ENCODE measurements around the gene ANKRD34A. TPM values are rescaled to one million over a fixed set of nuclear protein-coding genes. Genes with fewer than 3 reads are reported as not detected.

The ANKRD34A gene
- total and polyA plus RNA-seq, 2 experiments from 2014 or later, result 0.16 to 0.35 TPM

DNA sequence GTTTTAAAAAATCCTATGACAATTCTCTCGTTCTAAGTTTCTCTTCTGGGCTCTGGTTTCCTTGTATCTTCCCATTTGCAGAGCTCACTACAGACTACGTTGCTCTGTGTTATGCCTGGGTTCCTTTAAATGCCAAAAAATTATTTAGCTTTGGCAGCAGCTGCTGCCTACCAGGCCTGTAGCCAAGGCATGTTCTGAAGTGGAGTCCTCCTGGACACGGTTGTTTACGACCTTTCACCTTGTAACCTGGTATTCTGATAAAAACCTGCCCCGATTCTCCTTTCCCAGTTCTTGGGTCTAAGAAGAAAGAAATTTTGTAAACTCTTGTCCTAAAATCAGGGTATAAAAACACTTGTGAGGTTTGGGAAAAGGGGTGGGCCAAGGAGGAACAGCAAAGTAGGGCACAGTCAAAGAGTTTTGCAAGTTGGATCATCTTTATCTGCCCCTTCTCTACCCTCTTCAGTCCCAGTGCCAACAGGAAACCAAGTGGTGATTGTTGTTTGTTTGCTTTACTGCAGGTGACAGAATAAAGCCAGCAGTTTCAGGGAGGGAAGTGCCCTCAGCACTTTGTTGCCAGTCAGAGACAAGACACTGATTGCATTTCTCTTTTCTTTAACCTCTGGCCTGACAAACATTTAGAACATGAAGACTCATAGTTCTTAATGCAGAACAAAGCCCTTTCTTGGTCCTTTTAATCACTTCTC, 35.1 kb upstream of the ANKRD34A start:
- H3K4me2 ChIP-seq, result no peak overlapping the region; the same call in 1 of the 2 replicates
- Mint-ChIP-seq H3K9me3 (no peaks in the 10 kb centered on the region), H3K27ac (no peak overlapping the region; the same call in none of the 2 replicates), H3K27me3 (ENCODE audit: insufficient read depth, low read depth, poor library complexity) (peaks cover 13% of the 10 kb centered on the region), H3K36me3 (ENCODE audit: low read depth) (peaks cover 20% of the 10 kb centered on the region), H3K4me1 (peaks cover 31% of the 10 kb centered on the region), H3K4me3 (no peak overlapping the region)
- no peak for TF ChIP-seq EZH2 (IDR thresholded peaks at IDR 0.05; ENCODE audit: low read depth, unreplicated experiment)
- no peak for TF ChIP-seq POLR2AphosphoS5 (IDR thresholded peaks at IDR 0.05; ENCODE audit: low read depth)
- no peak for TF ChIP-seq JUNB (IDR thresholded peaks at IDR 0.05; ENCODE audit: unreplicated experiment)
- no peak for TF ChIP-seq EZH2phosphoT487 (IDR thresholded peaks at IDR 0.05; ENCODE audit: unreplicated experiment)
- no peak for TF ChIP-seq CREB1 (CRISPR knock-in tag; IDR thresholded peaks at IDR 0.05; ENCODE audit: low read depth)
- TF ChIP-seq NANOG (IDR thresholded peaks at IDR 0.05; ENCODE audit: borderline replicate concordance), result no peak
- TF ChIP-seq STAT1 (IDR thresholded peaks at IDR 0.05; ENCODE audit: unreplicated experiment), result no peak
- TF ChIP-seq ZNF114 (CRISPR knock-in tag; IDR thresholded peaks at IDR 0.05), result no peak
- TF ChIP-seq, protein P1, sequence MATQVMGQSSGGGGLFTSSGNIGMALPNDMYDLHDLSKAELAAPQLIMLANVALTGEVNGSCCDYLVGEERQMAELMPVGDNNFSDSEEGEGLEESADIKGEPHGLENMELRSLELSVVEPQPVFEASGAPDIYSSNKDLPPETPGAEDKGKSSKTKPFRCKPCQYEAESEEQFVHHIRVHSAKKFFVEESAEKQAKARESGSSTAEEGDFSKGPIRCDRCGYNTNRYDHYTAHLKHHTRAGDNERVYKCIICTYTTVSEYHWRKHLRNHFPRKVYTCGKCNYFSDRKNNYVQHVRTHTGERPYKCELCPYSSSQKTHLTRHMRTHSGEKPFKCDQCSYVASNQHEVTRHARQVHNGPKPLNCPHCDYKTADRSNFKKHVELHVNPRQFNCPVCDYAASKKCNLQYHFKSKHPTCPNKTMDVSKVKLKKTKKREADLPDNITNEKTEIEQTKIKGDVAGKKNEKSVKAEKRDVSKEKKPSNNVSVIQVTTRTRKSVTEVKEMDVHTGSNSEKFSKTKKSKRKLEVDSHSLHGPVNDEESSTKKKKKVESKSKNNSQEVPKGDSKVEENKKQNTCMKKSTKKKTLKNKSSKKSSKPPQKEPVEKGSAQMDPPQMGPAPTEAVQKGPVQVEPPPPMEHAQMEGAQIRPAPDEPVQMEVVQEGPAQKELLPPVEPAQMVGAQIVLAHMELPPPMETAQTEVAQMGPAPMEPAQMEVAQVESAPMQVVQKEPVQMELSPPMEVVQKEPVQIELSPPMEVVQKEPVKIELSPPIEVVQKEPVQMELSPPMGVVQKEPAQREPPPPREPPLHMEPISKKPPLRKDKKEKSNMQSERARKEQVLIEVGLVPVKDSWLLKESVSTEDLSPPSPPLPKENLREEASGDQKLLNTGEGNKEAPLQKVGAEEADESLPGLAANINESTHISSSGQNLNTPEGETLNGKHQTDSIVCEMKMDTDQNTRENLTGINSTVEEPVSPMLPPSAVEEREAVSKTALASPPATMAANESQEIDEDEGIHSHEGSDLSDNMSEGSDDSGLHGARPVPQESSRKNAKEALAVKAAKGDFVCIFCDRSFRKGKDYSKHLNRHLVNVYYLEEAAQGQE (IDR thresholded peaks at IDR 0.05; ENCODE audit: unreplicated experiment), result no peak
- peaks cover 17% of the 10 kb centered on the region for H3K79me2 ChIP-seq (replicated peaks; ENCODE audit: insufficient read depth)
- no peaks in the 10 kb centered on the region for H3K36me3 ChIP-seq (ENCODE audit: insufficient read depth)
- H3F3A ChIP-seq (replicated peaks; ENCODE audit: low read depth), result peaks cover 5% of the 10 kb centered on the region; the same call in 1 of the 2 replicates
- no peaks in the 10 kb centered on the region for H3K27me3 ChIP-seq (ENCODE audit: insufficient read depth)
- no peaks in the 10 kb centered on the region for H3K9me2 ChIP-seq (ENCODE audit: insufficient read depth)
- ATAC-seq (no peak), DNase-seq (ENCODE audit: low spot score) (no peak)
- H3K4me1 ChIP-seq (ENCODE audit: insufficient read depth), result peaks cover 39% of the 10 kb centered on the region
- H4K20me1 ChIP-seq (replicated peaks; ENCODE audit: insufficient read depth), result no peaks in the 10 kb centered on the region
- H3K27ac ChIP-seq (ENCODE audit: low read depth), result 0 out of 2 replicates have a peak overlapping the region, but pooled peaks have one; percentile 82
- no peak overlapping the region for H3K4me3 ChIP-seq
- peak overlapping the region; percentile 88 for H2AFZ ChIP-seq

- H3K9me2 ChIP-seq (ENCODE audit: insufficient read depth), result no peaks in the 10 kb centered on the region
- no peak overlapping the region for H3K27ac ChIP-seq (ENCODE audit: low read depth)
- peak overlapping the region; percentile 93 for H3K4me2 ChIP-seq
- H2AFZ ChIP-seq, result no peak overlapping the region
- peak overlapping the region; percentile 99 for H3K4me3 Mint-ChIP-seq
- peak overlapping the region; percentile 75 for H3K4me3 ChIP-seq
- H4K20me1 ChIP-seq (replicated peaks; ENCODE audit: insufficient read depth), result no peaks in the 10 kb centered on the region
- H3K79me2 ChIP-seq (replicated peaks; ENCODE audit: insufficient read depth), result peaks cover 18% of the 10 kb centered on the region
- ATAC-seq, result no peak
- no peak overlapping the region for H3K27ac Mint-ChIP-seq
- H3K4me1 Mint-ChIP-seq, result peaks cover 45% of the 10 kb centered on the region
- DNase-seq (ENCODE audit: low spot score), result no peak
- no peaks in the 10 kb centered on the region for H3K27me3 ChIP-seq (ENCODE audit: insufficient read depth)
- peaks cover 38% of the 10 kb centered on the region for H3K36me3 Mint-ChIP-seq (ENCODE audit: low read depth)
- H3K27me3 Mint-ChIP-seq (ENCODE audit: insufficient read depth, low read depth, poor library complexity), result peaks cover 9% of the 10 kb centered on the region
- peaks cover 5% of the 10 kb centered on the region for H3F3A ChIP-seq (replicated peaks; ENCODE audit: low read depth)
- H3K36me3 ChIP-seq (ENCODE audit: insufficient read depth), result no peaks in the 10 kb centered on the region; the same call in 1 of the 2 replicates
- H3K4me1 ChIP-seq (ENCODE audit: insufficient read depth), result peaks cover 39% of the 10 kb centered on the region
- H3K9me3 Mint-ChIP-seq, result no peaks in the 10 kb centered on the region
- TF ChIP-seq, protein P2, sequence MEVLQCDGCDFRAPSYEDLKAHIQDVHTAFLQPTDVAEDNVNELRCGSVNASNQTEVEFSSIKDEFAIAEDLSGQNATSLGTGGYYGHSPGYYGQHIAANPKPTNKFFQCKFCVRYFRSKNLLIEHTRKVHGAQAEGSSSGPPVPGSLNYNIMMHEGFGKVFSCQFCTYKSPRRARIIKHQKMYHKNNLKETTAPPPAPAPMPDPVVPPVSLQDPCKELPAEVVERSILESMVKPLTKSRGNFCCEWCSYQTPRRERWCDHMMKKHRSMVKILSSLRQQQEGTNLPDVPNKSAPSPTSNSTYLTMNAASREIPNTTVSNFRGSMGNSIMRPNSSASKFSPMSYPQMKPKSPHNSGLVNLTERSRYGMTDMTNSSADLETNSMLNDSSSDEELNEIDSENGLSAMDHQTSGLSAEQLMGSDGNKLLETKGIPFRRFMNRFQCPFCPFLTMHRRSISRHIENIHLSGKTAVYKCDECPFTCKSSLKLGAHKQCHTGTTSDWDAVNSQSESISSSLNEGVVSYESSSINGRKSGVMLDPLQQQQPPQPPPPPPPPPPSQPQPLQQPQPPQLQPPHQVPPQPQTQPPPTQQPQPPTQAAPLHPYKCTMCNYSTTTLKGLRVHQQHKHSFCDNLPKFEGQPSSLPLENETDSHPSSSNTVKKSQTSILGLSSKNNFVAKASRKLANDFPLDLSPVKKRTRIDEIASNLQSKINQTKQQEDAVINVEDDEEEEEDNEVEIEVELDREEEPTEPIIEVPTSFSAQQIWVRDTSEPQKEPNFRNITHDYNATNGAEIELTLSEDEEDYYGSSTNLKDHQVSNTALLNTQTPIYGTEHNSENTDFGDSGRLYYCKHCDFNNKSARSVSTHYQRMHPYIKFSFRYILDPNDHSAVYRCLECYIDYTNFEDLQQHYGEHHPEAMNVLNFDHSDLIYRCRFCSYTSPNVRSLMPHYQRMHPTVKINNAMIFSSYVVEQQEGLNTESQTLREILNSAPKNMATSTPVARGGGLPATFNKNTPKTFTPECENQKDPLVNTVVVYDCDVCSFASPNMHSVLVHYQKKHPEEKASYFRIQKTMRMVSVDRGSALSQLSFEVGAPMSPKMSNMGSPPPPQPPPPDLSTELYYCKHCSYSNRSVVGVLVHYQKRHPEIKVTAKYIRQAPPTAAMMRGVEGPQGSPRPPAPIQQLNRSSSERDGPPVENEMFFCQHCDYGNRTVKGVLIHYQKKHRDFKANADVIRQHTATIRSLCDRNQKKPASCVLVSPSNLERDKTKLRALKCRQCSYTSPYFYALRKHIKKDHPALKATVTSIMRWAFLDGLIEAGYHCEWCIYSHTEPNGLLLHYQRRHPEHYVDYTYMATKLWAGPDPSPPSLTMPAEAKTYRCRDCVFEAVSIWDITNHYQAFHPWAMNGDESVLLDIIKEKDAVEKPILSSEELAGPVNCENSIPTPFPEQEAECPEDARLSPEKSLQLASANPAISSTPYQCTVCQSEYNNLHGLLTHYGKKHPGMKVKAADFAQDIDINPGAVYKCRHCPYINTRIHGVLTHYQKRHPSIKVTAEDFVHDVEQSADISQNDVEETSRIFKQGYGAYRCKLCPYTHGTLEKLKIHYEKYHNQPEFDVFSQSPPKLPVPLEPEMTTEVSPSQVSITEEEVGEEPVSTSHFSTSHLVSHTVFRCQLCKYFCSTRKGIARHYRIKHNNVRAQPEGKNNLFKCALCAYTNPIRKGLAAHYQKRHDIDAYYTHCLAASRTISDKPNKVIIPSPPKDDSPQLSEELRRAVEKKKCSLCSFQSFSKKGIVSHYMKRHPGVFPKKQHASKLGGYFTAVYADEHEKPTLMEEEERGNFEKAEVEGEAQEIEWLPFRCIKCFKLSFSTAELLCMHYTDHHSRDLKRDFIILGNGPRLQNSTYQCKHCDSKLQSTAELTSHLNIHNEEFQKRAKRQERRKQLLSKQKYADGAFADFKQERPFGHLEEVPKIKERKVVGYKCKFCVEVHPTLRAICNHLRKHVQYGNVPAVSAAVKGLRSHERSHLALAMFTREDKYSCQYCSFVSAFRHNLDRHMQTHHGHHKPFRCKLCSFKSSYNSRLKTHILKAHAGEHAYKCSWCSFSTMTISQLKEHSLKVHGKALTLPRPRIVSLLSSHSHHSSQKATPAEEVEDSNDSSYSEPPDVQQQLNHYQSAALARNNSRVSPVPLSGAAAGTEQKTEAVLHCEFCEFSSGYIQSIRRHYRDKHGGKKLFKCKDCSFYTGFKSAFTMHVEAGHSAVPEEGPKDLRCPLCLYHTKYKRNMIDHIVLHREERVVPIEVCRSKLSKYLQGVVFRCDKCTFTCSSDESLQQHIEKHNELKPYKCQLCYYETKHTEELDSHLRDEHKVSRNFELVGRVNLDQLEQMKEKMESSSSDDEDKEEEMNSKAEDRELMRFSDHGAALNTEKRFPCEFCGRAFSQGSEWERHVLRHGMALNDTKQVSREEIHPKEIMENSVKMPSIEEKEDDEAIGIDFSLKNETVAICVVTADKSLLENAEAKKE (CRISPR knock-in tag; IDR thresholded peaks at IDR 0.05), result no peak
- no peak for TF ChIP-seq STAT1 (IDR thresholded peaks at IDR 0.05; ENCODE audit: unreplicated experiment)
- TF ChIP-seq NANOG (IDR thresholded peaks at IDR 0.05; ENCODE audit: borderline replicate concordance), result no peak
- TF ChIP-seq, protein P3, sequence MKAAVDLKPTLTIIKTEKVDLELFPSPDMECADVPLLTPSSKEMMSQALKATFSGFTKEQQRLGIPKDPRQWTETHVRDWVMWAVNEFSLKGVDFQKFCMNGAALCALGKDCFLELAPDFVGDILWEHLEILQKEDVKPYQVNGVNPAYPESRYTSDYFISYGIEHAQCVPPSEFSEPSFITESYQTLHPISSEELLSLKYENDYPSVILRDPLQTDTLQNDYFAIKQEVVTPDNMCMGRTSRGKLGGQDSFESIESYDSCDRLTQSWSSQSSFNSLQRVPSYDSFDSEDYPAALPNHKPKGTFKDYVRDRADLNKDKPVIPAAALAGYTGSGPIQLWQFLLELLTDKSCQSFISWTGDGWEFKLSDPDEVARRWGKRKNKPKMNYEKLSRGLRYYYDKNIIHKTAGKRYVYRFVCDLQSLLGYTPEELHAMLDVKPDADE (IDR thresholded peaks at IDR 0.05), result no peak
- TF ChIP-seq CREB1 (CRISPR knock-in tag; IDR thresholded peaks at IDR 0.05; ENCODE audit: low read depth), result no peak
Observed at GRCh38 chr1:145997718-145998023, 33.3 kb upstream of the ANKRD34A start.
